H1 (cell line): Measurements from ENCODE around the gene MYO9A. TPM values are rescaled to one million over a fixed set of nuclear protein-coding genes. Genes with fewer than 3 reads are reported as not detected.

Experiments
- CTCF ChIA-PET: fragments of 300-600 bp; sonication (Branson Sonifier 250); formaldehyde crosslinking; loops from one replicate; lab custom pipeline; 2021; ENCODE audit not compliant: partially characterized antibody; lab: Charles Lee
- POLR2A ChIA-PET: fragments of 300-600 bp; sonication (Branson Sonifier 250); formaldehyde crosslinking; loops from one replicate; lab custom pipeline; 2021; ENCODE audit warnings: inconsistent platforms; ENCODE audit not compliant: partially characterized antibody; lab: Charles Lee
- DNase-seq, 2 experiments: peaks; one replicate each; pipeline versions ENCODE4 v3.0.0 to v3.0.0-alpha.2; 2010 to 2022; ENCODE audit warnings: low spot score in 2 of 2, low read depth in 1 of 2, mixed read lengths in 1 of 2
- FAIRE-seq: peaks from 2 replicates; lab custom pipeline; 2011; peaks lifted over from hg19 to GRCh38; lab: Jason Lieb, UNC
- H2AFZ ChIP-seq: 2 replicates; pipeline ENCODE4 v1.8.1; 2012; ENCODE audit warnings: low read length, inconsistent platforms
- H2AK5ac ChIP-seq: 2 replicates; pipeline ENCODE4 v1.6.1; 2013; ENCODE audit warnings: low read depth, low read length
- H2BK120ac ChIP-seq: replicated peaks from 2 replicates; pipeline ENCODE3; 2013; ENCODE audit warnings: low read depth, low read length, inconsistent platforms
- H2BK12ac ChIP-seq: 2 replicates; pipeline ENCODE4 v1.6.1; 2013; ENCODE audit warnings: low read depth, low read length
- H2BK15ac ChIP-seq: 2 replicates; pipeline ENCODE4 v1.6.1; 2013; ENCODE audit warnings: low read length
- H2BK20ac ChIP-seq: 2 replicates; pipeline ENCODE4 v1.6.1; 2013; ENCODE audit warnings: low read length
- H2BK5ac ChIP-seq: 2 replicates; pipeline ENCODE4 v1.6.1; 2013; ENCODE audit warnings: low read depth, low read length
- H3K14ac ChIP-seq: 2 replicates; pipeline ENCODE4 v1.6.1; 2013; ENCODE audit warnings: inconsistent platforms; ENCODE audit not compliant: insufficient read length
- H3K18ac ChIP-seq: 2 replicates; pipeline ENCODE4 v1.6.1; 2013; ENCODE audit warnings: low read length; ENCODE audit errors: extremely low read depth
- H3K23ac ChIP-seq: 2 replicates; pipeline ENCODE4 v1.6.1; 2013; ENCODE audit warnings: inconsistent platforms; ENCODE audit not compliant: insufficient read length
- H3K23me2 ChIP-seq: 2 replicates; pipeline ENCODE4 v1.6.1; 2013; ENCODE audit warnings: low read depth, low read length
- H3K27ac ChIP-seq: 2 replicates; pipeline ENCODE4 v1.6.1; 2011; ENCODE audit warnings: low read depth, low read length, inconsistent platforms
- H3K27me3 ChIP-seq, 4 experiments: replicated peaks in 1 of 4; 1 replicate in 1 of 4; 2 replicates in 3 of 4; pipeline versions ENCODE4 v1.6.1 to v1.8.1; 2011 to 2013; ENCODE audit warnings: low read length in 3 of 4, mild to moderate bottlenecking in 3 of 4, inconsistent platforms in 2 of 4, mixed read lengths in 2 of 4, moderate library complexity in 1 of 4; ENCODE audit not compliant: control insufficient read depth in 3 of 4, insufficient read depth in 3 of 4; ENCODE audit errors: extremely low read depth in 1 of 4
- H3K36me3 ChIP-seq, 4 experiments: 2 replicates each; pipeline versions ENCODE4 v1.6.1 to v1.8.1; 2011 to 2013; ENCODE audit warnings: mild to moderate bottlenecking in 4 of 4, low read length in 3 of 4, moderate library complexity in 2 of 4, control low read depth in 1 of 4, inconsistent platforms in 1 of 4; ENCODE audit not compliant: insufficient read depth in 4 of 4, control insufficient read depth in 2 of 4
- H3K4ac ChIP-seq: replicated peaks from 2 replicates; pipeline ENCODE3; 2013; ENCODE audit warnings: low read length, low read depth, mixed read lengths, inconsistent platforms; ENCODE audit not compliant: insufficient read length
- H3K4me1 ChIP-seq, 4 experiments: replicated peaks in 1 of 4; 1 replicate in 1 of 4; 2 replicates in 3 of 4; pipeline versions ENCODE4 v1.6.1 to v1.8.1; 2011 to 2013; ENCODE audit warnings: low read length in 3 of 4, inconsistent platforms in 2 of 4, mixed read lengths in 1 of 4; ENCODE audit not compliant: insufficient read depth in 4 of 4, control insufficient read depth in 3 of 4
- H3K4me2 ChIP-seq, 2 experiments: 2 replicates each; pipeline versions ENCODE4 v1.6.1 to v1.8.1; 2011 to 2013; ENCODE audit warnings: low read depth in 2 of 2, low read length in 2 of 2, control low read depth in 1 of 2, inconsistent platforms in 1 of 2, mild to moderate bottlenecking in 1 of 2; ENCODE audit not compliant: insufficient read depth in 1 of 2
- H3K4me3 ChIP-seq, 4 experiments: fragments of 200-600, 300-600 bp in 1 of 4; sonication (generic), shearing (Covaris generic), sonication (Bioruptor Twin) in 1 of 4; 2 replicates each; pipeline versions ENCODE4 v1.5.1 to v1.8.1; 2011 to 2016; ENCODE audit warnings: low read length in 4 of 4, low read depth in 3 of 4, control low read depth in 2 of 4, inconsistent platforms in 2 of 4, mild to moderate bottlenecking in 2 of 4, mixed read lengths in 1 of 4, moderate library complexity in 1 of 4; ENCODE audit not compliant: insufficient read depth in 2 of 4; ENCODE audit errors: extremely low read depth in 1 of 4
- H3K56ac ChIP-seq: replicated peaks from 2 replicates; pipeline ENCODE3; 2013; ENCODE audit warnings: low read depth, mild to moderate bottlenecking, mixed read lengths, low read length, inconsistent platforms; ENCODE audit not compliant: insufficient read length
- H3K79me1 ChIP-seq: 2 replicates; pipeline ENCODE4 v1.6.1; 2013; ENCODE audit warnings: low read depth, low read length, control low read depth
- H3K79me2 ChIP-seq, 2 experiments: 2 replicates each; pipeline versions ENCODE4 v1.6.1 to v1.8.1; 2012 to 2013; ENCODE audit warnings: low read length in 2 of 2, mild to moderate bottlenecking in 2 of 2, inconsistent platforms in 1 of 2; ENCODE audit not compliant: insufficient read depth in 2 of 2, control insufficient read depth in 1 of 2
- H3K9ac ChIP-seq, 4 experiments: replicated peaks in 1 of 4; 1 replicate in 1 of 4; 2 replicates in 3 of 4; pipeline versions ENCODE4 v1.6.1 to v1.8.1; 2011 to 2013; ENCODE audit warnings: low read depth in 3 of 4, low read length in 3 of 4, control low read depth in 2 of 4, mild to moderate bottlenecking in 2 of 4, moderate library complexity in 2 of 4, inconsistent platforms in 1 of 4; ENCODE audit errors: extremely low read depth in 1 of 4
- H3K9me3 ChIP-seq, 2 experiments: 2 replicates each; pipeline versions ENCODE4 v1.6.1 to v1.8.1; 2012 to 2013; ENCODE audit warnings: mild to moderate bottlenecking in 2 of 2, moderate library complexity in 2 of 2, control low read depth in 1 of 2, inconsistent platforms in 1 of 2, low read depth in 1 of 2, low read length in 1 of 2, mixed read lengths in 1 of 2; ENCODE audit not compliant: insufficient read depth in 2 of 2
- H4K20me1 ChIP-seq, 2 experiments: replicated peaks in 1 of 2; 2 replicates each; pipeline versions ENCODE3 to v1.8.1; 2011 to 2013; ENCODE audit warnings: inconsistent platforms in 2 of 2, low read length in 2 of 2, mild to moderate bottlenecking in 1 of 2; ENCODE audit not compliant: insufficient read depth in 2 of 2, control insufficient read depth in 1 of 2
- H4K5ac ChIP-seq: 2 replicates; pipeline ENCODE4 v1.6.1; 2013; ENCODE audit warnings: low read length, low read depth, mixed read lengths, inconsistent platforms; ENCODE audit not compliant: insufficient read length
- H4K8ac ChIP-seq: 2 replicates; pipeline ENCODE4 v1.8.0; 2013; ENCODE audit warnings: mild to moderate bottlenecking, moderate library complexity, low read length, inconsistent platforms; ENCODE audit not compliant: insufficient read depth; ENCODE audit errors: extremely low read depth
- H4K91ac ChIP-seq: replicated peaks from 2 replicates; pipeline ENCODE3; 2013; ENCODE audit warnings: low read length, mixed read lengths, inconsistent platforms; ENCODE audit not compliant: insufficient read length
- TEAD4 ChIP-seq: IDR thresholded peaks from 2 replicates; pipeline ENCODE4 v1.6.1; 2012; ENCODE audit warnings: low read depth, low read length, inconsistent platforms, mixed read lengths
- WGBS, 2 experiments: shearing (Covaris generic) in 1 of 2; methylation state at CpG; one replicate each; pipeline versions ENCODE4 v1.1.6 to v1.1.7; 2013 to 2015; ENCODE audit warnings: low lambda C conversion rate in 2 of 2, mixed read lengths in 2 of 2, inconsistent platforms in 1 of 2, low coverage in 1 of 2, missing lambda C conversion rate in 1 of 2; ENCODE audit not compliant: insufficient replicate concordance in 2 of 2, insufficient coverage in 1 of 2, insufficient read length in 1 of 2; ENCODE audit errors: extremely low coverage in 1 of 2, missing lambda C conversion rate in 1 of 2; 5-methylcytosine and 5-hydroxymethylcytosine counted together
- polyA plus RNA-seq, 7 experiments: library from polyadenylated mRNA; depleted of rRNA in 3 of 7; stranded (reverse) in 5 of 7; unstranded in 2 of 7; fragments of >200 nt in 5 of 7; fragments of 200-250 nt in 2 of 7; gene quantifications; 1 replicate in 5 of 7; 2 replicates in 1 of 7; 4 replicates in 1 of 7; pipeline versions ENCODE4 v1.2.1 to v1.2.3, GENCODE V29; 2011 to 2013; ENCODE audit warnings: missing spikeins in 2 of 7, mixed read lengths in 2 of 7
- total RNA-seq: library from RNA; stranded (reverse); fragmentation: NEBNext Ultra II Directional; extraction: Animal tissue kit (Norgen Biotek cat#: 25700); gene quantifications from 2 replicates; pipeline ENCODE4 v1.2.1, GENCODE V29; 2021

Gene MYO9A
- total and polyA plus RNA-seq, 2 of the 8 experiments (the other 6 are each of a cell fraction or from before 2014, with no cell fraction given): 3.9 to 26.0 TPM

GRCh38 chr15:71804226-71804625 is 313.7 kb downstream of the MYO9A start:
- TF ChIP-seq TEAD4: no peak
- Histone ChIP-seq H3K4me3 (no peak overlapping the region), H3K9me3 (no peaks in the 10 kb centered on the region), H4K5ac (no peak overlapping the region), H2AFZ (no peak overlapping the region), H3K18ac (no peak overlapping the region), H3K14ac (no peak overlapping the region), H3K79me1 (no peaks in the 10 kb centered on the region), H3K36me3 (no peaks in the 10 kb centered on the region), H3K4ac (no peak overlapping the region), H2BK120ac (no peak overlapping the region), H3K4me1 (peaks cover 12 to 27% (median 21%) of the 10 kb centered on the region in 4 experiments), H2BK20ac (no peak overlapping the region), H3K23ac (no peak overlapping the region), H4K20me1 (no peaks in the 10 kb centered on the region), H2AK5ac (no peak overlapping the region), H3K79me2 (no peaks in the 10 kb centered on the region), H3K27ac (no peak overlapping the region), H4K8ac (no peak overlapping the region), H3K56ac (no peak overlapping the region), H2BK15ac (no peak overlapping the region), H3K23me2 (peaks cover 4% of the 10 kb centered on the region; the same call in 1 of the 2 replicates), H2BK12ac (no peak overlapping the region), H3K9ac (no peak overlapping the region), H3K4me2 (no peak overlapping the region), H2BK5ac (no peak overlapping the region), H4K91ac (no peak overlapping the region), H3K27me3 (no peaks in the 10 kb centered on the region)
- WGBS, 2 experiments: 85% methylated on average over 5 of the region's 5 CpGs; no CpG with 5 or more reads in 1 of the 2 experiments
- no peak for DNase-seq
- FAIRE-seq: no peak
- POLR2A ChIA-PET: no interaction called here
- CTCF ChIA-PET: interaction anchor here (0.6 to 5.6 kb wide), 12 partner anchors 13 to 1270 kb away, joined by 3 to 67 read pairs (median 5); no protein-coding TSS in a partner anchor
